HG02870 (cell line): Measurements from ENCODE around the gene FGF7.
"Not testable (repeated sequence)": the region's sequence is repeated elsewhere in the genome, so short reads cannot be mapped to it uniquely, and the experiment has no call there.

ENCODE experiments used
- ATAC-seq: cut with Tn5 transposase; IDR thresholded peaks from one replicate; pipeline ENCODE4 v1.9.1; 2021; ENCODE audit warnings: mild to moderate bottlenecking, moderate library complexity; ENCODE audit not compliant: unreplicated experiment

FGF7 gene

GRCh38 chr15:49438962-49439631 is 16.1 kb downstream of the FGF7 start:
- peak; percentile 86 for ATAC-seq

GRCh38 chr15:49439678-49440395 is 16.8 kb downstream of the FGF7 start:
- ATAC-seq: no peak

- ATAC-seq: no peak
Measured at GRCh38 chr15:49441356-49441755, 18.3 kb downstream of the FGF7 start.

GRCh38 chr15:49441816-49442215 is 18.8 kb downstream of the FGF7 start:
- ATAC-seq: no peak

- ATAC-seq: no peak
Measured at GRCh38 chr15:49452595-49452994, 29.6 kb downstream of the FGF7 start.

- ATAC-seq: no peak
Measured at GRCh38 chr15:49456166-49456565, 33.1 kb downstream of the FGF7 start.

GRCh38 chr15:49458145-49458544 is 35.1 kb downstream of the FGF7 start:
- no peak for ATAC-seq

GRCh38 chr15:49460411-49460941 is 37.4 kb downstream of the FGF7 start:
- no peak for ATAC-seq

- ATAC-seq: no peak
Measured at GRCh38 chr15:49462232-49462844, 39.3 kb downstream of the FGF7 start.

- ATAC-seq: no peak
Measured at GRCh38 chr15:49464522-49464921, 41.5 kb downstream of the FGF7 start.

- no peak for ATAC-seq
Measured at GRCh38 chr15:49466119-49466518, 43.1 kb downstream of the FGF7 start.

GRCh38 chr15:49467746-49468480 is 44.9 kb downstream of the FGF7 start:
- no peak for ATAC-seq

- no peak for ATAC-seq
Measured at GRCh38 chr15:49468481-49468839, 45.4 kb downstream of the FGF7 start.

- not testable (repeated sequence) for ATAC-seq
Measured at GRCh38 chr15:49471248-49471647, 48.2 kb downstream of the FGF7 start.

- peak; percentile 69 for ATAC-seq
Measured at GRCh38 chr15:49471733-49472132, 48.7 kb downstream of the FGF7 start.

- ATAC-seq: no peak
Measured at GRCh38 chr15:49472338-49472737, 49.3 kb downstream of the FGF7 start.

- no peak for ATAC-seq
Measured at GRCh38 chr15:49473031-49473430, 50.0 kb downstream of the FGF7 start.

- ATAC-seq: not testable (repeated sequence)
Measured at GRCh38 chr15:49478021-49478420, 55.0 kb downstream of the FGF7 start.

GRCh38 chr15:49478982-49479381 is 55.9 kb downstream of the FGF7 start:
- ATAC-seq: not testable (repeated sequence)

GRCh38 chr15:49485401-49485800 is 62.4 kb downstream of the FGF7 start:
- ATAC-seq: not testable (repeated sequence)

GRCh38 chr15:49490966-49491365 is 67.9 kb downstream of the FGF7 start:
- ATAC-seq: no peak
